Activated CD8-positive, alpha-beta memory T cell treated with anti-CD3 and anti-CD28 coated beads, Interleukin-2, amount 50 U/mL, for 4 hours (primary cell): ENCODE results near the gene KIZ.

Experiments
- DNase-seq: peaks from one replicate; pipeline ENCODE4 v3.0.0-alpha.2; 2020

The KIZ gene

DNA sequence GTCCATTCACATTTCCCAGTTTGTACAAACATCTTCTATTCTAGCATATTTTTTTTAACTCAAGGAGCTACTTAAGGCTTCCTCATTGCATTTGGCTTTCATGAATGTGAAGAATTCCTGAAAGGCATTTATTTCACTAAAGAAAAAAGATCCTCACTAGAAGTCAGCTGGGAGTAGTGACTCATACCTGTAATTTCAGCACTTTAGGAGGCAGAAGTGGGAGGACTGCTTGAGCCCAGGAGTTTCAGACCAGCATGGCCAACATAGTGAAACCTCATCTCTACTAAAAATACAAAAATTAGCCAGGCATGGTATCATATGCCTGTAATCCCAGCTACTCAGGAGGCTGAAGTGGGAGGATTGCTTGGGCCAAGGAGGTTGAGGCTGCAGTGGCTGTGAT, 146.4 kb downstream of the KIZ start:
- DNase-seq: no peak

DNA sequence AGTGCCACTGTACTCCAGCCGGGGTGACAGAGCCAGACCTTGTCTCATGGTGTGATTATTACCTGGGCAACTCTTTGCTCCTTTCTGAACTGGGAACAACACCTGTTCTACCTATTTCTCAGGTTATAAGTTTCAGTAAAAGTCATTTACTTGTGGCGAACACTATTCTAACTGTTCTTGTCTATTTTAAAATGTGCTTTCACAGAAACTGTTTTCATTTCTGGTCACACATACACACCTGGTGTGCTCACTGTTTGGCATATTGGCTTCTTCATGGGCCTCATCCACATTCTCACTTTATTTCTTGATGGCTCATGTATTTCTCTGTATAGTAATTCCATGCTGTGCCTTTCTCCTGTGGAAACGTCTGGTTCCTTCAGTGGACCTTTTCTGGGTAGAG, 146.8 kb downstream of the KIZ start:
- no peak for DNase-seq

DNA sequence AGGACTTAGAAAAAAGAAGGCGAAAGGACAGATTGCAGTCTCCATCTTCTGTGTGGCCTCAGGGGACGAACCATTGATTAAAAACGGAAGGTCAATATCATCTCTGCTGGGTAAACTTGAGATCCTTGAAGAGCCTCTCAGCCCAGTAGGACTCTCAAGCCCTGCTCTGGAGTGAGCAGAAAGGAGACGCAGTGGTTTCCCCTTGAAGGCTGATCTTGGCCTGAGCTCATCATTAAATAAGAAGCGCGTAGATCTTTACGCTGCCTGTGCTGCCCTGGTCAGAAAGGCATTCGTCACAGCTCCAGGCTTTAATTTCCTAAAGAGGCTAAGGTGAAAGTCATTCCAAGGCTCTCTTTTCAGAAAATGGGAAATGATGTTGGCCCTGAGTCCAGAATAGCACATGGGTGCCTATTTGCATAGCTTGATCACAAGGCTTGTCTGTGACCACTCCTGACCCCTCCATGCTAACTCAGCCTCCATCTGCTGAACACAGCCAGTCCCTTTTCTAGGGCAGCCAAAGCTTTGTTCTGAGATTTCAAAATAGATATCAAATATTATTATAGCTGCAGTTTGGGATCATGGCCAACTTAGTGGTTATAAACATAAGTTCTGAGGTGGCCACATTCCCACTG, 148.0 kb downstream of the KIZ start:
- DNase-seq: no peak

DNA sequence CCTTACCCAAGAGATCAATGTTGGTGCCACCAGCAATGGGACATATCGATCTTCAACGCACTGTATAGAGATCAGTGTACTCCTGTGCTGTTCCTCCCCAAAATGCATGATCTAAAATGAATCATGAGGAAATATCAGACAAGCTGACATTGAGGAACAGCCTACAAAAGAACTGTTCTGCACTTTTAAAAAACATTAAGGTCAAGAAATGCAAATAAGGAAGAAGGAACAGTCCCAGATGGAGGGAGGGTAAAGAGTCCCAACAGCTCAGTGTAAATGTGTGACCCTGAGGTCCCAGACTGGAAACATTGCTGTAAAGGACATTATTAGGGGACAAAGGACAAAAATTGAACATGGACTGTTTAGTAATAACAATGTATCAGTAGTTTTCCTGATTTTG, 152.9 kb downstream of the KIZ start:
- no peak for DNase-seq

DNA sequence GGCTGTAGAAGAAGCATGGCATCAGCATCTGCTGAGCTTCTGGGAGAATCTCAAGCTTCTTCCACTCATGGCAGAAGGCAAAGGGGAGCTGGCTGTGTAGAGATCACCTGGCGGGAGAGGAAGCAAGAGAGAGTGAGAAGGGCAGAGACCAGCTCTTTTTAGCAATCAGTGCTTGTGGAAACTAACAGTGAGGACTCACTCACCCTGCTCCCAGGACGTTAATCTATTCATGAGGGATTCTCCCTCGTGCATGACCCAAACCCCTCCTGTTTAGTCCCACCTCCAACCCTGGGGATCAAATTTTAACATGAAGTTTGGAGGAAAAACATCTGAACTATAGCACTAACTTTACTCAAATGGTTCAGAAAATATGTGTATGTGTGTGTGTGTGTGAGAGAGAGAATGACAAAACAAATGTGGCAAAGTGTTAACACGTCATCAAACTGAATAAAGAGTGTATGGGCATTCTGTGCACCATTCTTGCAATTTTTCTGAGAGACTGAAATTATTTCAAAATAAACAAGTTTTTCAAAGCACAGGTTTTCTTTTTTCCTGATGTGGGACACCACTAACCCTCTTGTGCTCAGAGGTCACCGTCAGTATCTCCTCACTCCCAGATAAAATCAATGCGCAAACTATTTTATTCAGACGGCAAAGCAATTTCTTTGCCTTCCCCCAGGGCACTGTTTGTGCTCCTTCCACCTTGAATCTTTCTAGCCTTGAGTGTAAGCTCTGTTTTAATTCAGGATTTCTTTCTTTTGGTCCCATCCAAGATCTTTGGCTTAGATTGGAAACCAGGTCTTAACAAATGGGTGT, 154.0 kb downstream of the KIZ start:
- no peak for DNase-seq

DNA sequence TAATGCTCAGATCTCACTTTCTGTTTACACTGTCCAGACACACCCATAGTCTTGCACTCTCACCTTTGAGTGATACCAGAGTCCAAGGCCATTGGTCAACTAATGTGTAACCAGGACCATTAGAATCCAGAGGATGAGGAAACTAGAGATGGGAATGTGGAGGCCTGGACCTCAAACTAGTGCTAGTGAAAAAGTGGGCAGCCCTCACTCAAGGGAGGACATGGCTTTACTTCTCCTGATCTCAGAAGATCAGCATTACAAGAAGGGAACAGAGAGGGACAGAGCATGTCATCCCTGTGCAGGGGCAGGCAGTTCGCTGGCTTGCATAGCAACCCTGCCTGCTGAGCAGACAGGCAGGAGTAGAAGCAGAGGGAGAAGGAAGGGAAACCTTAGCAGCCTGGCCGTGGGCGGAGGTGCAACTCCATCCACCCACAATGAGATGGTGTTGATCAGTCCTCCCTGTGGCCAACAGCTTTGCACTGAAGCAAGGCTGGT, 154.7 kb downstream of the KIZ start:
- no peak for DNase-seq

DNA sequence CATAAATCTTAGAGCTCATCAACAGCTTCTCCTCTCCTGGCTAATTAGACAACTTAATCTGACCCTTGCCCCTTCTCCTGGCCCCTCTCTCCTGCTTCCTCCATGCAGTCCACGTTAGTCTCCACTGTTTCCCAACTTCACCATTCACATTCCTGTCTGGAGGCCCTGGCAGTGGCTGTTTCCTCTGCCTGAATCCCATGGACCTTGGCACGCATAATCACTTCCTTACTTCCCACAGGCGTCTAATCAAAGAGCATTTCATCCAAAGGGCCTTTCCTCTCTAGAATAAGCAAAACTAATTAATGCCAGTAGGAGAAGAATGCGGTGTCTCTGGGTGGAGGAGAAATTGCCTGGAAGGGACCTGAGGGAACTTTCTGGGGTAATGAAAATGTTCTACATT, 160.9 kb downstream of the KIZ start:
- DNase-seq: no peak

DNA sequence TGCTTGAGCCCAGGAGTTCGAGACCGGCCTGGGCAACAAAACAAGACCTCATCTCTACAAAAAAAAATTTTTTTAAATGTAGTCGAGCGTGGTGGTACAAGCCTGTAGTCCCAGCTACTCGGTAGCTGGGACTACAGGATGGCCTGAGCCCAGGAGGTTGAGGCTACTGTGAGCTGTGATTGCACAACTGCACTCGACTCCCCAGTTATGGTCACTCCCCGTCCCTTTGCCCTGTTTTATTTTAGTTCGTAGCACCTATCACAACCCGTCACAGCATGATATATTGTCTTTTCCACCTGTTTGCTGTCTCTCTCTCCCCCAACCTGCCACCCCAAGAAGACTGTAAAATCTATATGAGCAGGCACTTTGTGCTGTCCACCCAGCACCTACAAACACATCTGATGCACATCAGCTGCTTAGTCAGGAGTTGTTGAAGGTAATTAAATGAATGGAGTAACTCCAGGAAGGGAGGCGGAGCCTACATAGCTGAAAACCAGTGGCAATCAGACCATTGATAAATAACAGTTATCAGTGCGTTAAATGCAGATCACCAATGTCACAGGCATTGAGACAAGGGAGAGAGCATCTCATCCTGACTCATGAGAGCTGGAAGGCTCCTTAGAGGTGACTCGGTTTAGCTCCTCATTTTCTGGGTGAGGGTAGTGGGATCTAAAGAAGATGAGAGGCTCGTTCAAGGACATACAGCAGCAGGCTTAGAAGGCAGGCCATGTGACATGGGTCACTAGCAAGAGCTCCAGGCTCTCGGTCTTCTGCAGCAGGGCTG, 162.9 kb downstream of the KIZ start:
- no peak for DNase-seq

DNA sequence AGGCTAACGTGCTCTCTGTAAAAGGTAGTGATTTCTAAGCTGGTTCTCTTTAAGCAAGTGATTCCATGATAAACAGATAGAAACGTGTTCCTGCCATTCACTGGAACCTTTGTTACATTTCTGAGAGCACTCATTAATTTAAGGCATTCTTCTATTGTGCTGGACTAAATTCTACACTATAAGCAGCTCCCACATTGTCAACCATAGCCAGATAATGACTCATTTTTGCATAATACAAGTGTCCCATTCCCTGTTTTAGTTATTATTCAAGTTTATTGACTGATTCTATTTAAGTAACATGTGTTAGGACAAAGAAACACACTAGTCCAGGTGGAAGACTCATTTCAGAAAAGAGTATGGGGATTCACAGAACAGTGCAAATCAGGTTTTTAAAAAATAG, 163.8 kb downstream of the KIZ start:
- no peak for DNase-seq

DNA sequence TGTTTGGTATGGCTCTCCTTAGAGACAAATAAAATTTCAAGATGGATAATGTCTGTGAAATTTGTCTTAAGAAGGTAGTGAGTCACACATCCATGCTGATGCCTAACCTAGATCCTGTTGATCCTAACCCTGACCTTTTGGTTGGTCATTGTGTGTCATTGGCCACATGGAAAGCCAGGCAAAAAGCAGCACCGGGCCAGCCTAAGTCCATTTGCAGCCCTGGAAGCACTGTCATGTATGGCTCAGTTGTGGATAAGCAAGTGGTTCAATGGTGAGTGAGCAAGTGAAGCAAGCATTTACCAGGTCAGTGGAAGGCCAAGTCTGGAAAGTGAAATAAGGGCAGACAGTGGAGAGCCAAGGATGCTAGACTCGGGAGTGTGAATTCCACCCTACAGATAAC, 165.1 kb downstream of the KIZ start:
- no peak for DNase-seq

DNA sequence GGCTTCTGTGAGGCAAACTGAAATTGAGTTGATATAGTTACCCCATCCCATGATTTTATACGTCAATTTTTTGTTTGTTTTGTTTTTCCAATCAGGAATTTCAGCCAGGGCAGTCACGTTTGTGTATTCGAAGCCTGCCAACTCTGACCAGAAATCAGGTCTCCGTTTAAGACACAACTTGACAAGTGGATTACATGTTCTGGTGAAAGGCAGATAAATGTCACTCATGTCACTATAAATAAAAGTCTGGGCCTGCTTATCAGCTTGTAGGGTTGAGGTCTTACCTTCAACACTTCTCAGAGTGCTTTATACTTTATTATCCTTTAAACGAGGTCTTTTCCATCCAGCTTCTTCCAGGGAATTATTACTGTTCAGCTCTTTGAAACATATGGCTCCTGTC, 168.9 kb downstream of the KIZ start:
- no peak for DNase-seq
